Upper lobe of right lung (tissue), 1 donor: ENCODE data around the gene FRS3. TPM values are rescaled to one million over a fixed set of nuclear protein-coding genes. Genes with fewer than 3 reads are reported as not detected.

Source experiments
- ATAC-seq: fragments of 200-7000 bp; cut with Tn5 transposase; one replicate; pipeline ENCODE4 v1.9.1; 2020; ENCODE audit warnings: mild to moderate bottlenecking, moderate library complexity
- DNase-seq: peaks from one replicate; pipeline ENCODE4 v3.0.0-alpha.2; 2020
- H3K27ac ChIP-seq: fragments of 200-600 bp; one replicate; pipeline ENCODE4 v1.8.0; 2022
- H3K27me3 ChIP-seq: fragments of 200-600 bp; one replicate; pipeline ENCODE4 v1.8.0; 2022; ENCODE audit warnings: mild to moderate bottlenecking
- H3K36me3 ChIP-seq: fragments of 200-600 bp; one replicate; pipeline ENCODE4 v1.8.0; 2022
- H3K4me1 ChIP-seq: fragments of 200-600 bp; one replicate; pipeline ENCODE4 v1.8.0; 2022
- H3K4me3 ChIP-seq: fragments of 200-600 bp; one replicate; pipeline ENCODE4 v1.8.0; 2022; ENCODE audit warnings: mild to moderate bottlenecking
- H3K9me3 ChIP-seq: fragments of 200-600 bp; one replicate; pipeline ENCODE4 v1.8.0; 2022
- intact Hi-C: fragments of 100-400 bp; cut with DNase I; formaldehyde crosslinking; loops from one replicate; pipeline ENCODE4 v1.11.0; 2022
- total RNA-seq: library from RNA; stranded (reverse); fragmentation: NEBNext Ultra II Directional; extraction: Animal tissue kit (Norgen Biotek cat#: 25700); gene quantifications from one replicate; pipeline ENCODE4 v1.2.1, GENCODE V29; 2021
- TF ChIP-seq, protein P1 (sequence below): fragments of 200-600 bp; IDR thresholded peaks from one replicate; pipeline ENCODE4 v1.8.0; 2022; ENCODE audit warnings: antibody characterized with exemption
- donor health status: DM: no; HTN: yes; CAD: no; lungs with severe emphysema.

Gene FRS3
- total RNA-seq, 1 donor from 2014 or later = 8.5 TPM

DNA sequence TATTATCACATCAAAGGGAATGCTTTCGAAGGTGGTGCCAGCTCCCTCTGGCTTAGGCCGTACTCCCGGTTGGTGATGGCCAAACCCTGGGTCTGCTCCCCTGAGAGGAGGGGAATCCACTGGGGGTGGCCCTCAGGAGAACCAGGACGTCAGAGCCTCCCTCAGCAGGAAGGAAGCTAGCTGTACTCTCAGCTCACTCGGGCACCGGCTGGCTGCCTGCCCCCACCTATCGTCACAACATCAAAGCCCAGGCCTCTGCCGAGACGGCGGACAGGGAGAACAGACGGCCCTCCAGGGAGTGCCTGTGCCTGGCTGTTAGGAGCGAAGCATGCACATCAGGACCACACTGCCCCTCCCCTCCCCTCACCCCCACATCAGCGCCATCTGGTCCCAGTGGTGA is 23.3 kb downstream of the FRS3 start:
- no peak for DNase-seq
- Histone ChIP-seq H3K9me3 (no peaks in the 10 kb centered on the region), H3K27ac (no peak overlapping the region), H3K4me3 (no peak overlapping the region), H3K4me1 (no peaks in the 10 kb centered on the region), H3K36me3 (no peaks in the 10 kb centered on the region), H3K27me3 (no peaks in the 10 kb centered on the region)
- TF ChIP-seq, protein P1, sequence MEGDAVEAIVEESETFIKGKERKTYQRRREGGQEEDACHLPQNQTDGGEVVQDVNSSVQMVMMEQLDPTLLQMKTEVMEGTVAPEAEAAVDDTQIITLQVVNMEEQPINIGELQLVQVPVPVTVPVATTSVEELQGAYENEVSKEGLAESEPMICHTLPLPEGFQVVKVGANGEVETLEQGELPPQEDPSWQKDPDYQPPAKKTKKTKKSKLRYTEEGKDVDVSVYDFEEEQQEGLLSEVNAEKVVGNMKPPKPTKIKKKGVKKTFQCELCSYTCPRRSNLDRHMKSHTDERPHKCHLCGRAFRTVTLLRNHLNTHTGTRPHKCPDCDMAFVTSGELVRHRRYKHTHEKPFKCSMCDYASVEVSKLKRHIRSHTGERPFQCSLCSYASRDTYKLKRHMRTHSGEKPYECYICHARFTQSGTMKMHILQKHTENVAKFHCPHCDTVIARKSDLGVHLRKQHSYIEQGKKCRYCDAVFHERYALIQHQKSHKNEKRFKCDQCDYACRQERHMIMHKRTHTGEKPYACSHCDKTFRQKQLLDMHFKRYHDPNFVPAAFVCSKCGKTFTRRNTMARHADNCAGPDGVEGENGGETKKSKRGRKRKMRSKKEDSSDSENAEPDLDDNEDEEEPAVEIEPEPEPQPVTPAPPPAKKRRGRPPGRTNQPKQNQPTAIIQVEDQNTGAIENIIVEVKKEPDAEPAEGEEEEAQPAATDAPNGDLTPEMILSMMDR = no peak
- ATAC-seq = peak; percentile 18
- intact Hi-C loops = no loop called here

DNA sequence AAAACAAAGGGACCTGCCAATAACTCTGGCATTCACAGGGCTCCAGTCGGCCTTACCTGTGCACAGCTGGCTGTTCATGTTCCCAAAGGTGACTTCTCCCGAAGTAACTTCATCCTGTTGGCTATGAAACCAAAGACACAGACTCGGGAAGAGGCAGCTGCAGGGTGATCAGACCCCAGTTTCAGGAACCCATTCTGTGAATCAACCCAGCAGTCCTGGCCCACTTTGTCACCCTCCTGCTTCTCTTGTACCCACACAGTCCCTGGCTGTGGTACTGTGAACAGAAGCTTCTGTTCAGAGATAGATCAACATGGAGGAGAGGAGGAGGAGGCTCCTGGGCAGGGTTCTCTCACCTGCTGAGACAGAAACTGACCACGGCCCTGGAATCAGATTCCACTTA is 23.8 kb downstream of the FRS3 start:
- no peak overlapping the region for H3K27ac ChIP-seq
- no peak overlapping the region for H3K4me3 ChIP-seq
- no peak for DNase-seq
- ATAC-seq = no peak
- H3K4me1 ChIP-seq = no peaks in the 10 kb centered on the region
- H3K9me3 ChIP-seq = no peaks in the 10 kb centered on the region
- H3K27me3 ChIP-seq = no peaks in the 10 kb centered on the region
- TF ChIP-seq, protein P1 = no peak
- H3K36me3 ChIP-seq = no peaks in the 10 kb centered on the region
- intact Hi-C loops = no loop called here

DNA sequence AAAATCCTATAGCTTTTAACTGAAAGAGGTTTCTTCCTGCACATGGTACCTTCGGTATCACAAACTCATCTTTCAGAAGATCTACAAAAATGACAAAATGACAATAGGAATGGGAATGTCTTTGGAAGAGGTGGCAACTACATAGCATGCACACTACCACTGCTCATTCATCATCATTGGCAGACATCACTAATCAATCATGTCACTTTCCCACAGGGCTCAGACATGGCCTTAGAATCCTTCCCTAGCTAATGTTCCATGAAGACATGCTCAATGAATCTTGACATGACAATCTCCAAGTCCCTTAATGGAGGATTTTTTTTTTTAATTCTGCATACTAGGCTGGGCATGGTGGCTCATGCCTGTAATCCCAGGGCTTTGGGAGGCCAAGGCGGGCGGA is 29.3 kb downstream of the FRS3 start:
- Histone ChIP-seq H3K4me1 (no peaks in the 10 kb centered on the region), H3K36me3 (no peaks in the 10 kb centered on the region), H3K27me3 (no peaks in the 10 kb centered on the region), H3K9me3 (no peaks in the 10 kb centered on the region), H3K4me3 (no peak overlapping the region), H3K27ac (no peak overlapping the region)
- TF ChIP-seq, protein P1 = no peak
- no peak for ATAC-seq
- no peak for DNase-seq
- intact Hi-C loops = no loop called here

DNA sequence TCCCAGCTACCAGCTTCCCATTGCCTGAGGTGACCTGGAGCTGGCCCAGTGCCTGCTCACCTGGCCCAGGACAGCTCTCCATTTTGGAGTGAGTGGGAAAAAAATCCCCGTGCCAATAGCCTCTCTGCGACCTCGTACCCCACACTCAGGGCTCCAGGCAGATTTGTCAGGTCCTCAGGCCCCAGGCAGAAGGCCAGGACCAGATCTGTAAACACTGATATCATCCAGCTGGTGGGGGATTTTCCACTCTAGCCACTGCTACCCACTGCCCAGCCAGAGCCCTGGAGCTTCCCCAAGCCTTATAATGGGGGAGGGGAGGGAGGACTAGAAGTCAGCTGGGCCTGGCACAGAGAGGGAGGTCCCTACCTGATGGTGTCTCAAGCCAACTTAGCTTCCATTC is 31.2 kb downstream of the FRS3 start:
- H3K4me1 ChIP-seq = no peaks in the 10 kb centered on the region
- no peaks in the 10 kb centered on the region for H3K36me3 ChIP-seq
- no peaks in the 10 kb centered on the region for H3K9me3 ChIP-seq
- intact Hi-C loops = no loop called here
- no peak for DNase-seq
- ATAC-seq = peak; percentile 26
- H3K27ac ChIP-seq = peak overlapping the region; percentile 53
- TF ChIP-seq, protein P1 = no peak
- no peaks in the 10 kb centered on the region for H3K27me3 ChIP-seq
- H3K4me3 ChIP-seq = no peak overlapping the region

DNA sequence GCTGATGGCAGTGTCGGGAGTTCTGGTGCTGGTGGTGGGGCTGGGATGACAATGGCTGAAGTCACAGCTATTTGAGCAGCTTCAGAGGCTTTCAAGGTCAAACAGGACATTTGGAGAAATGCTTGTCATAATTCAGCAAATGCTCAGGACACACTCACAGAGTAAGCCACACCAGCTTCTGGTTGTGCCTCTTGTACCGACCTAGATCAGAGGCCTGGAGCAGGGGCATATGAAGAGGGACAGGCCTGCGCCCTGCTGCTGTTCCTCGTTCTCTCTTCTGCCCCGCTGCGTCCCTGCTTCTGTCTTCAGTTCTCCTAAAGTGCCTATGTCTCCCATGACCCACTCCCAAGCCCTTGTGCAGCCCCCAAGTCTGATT is 31.6 kb downstream of the FRS3 start:
- peak overlapping the region; percentile 53 for H3K27ac ChIP-seq
- no peaks in the 10 kb centered on the region for H3K4me1 ChIP-seq
- no peak overlapping the region for H3K4me3 ChIP-seq
- no peaks in the 10 kb centered on the region for H3K36me3 ChIP-seq
- H3K9me3 ChIP-seq = no peaks in the 10 kb centered on the region
- ATAC-seq (peak; percentile 18), DNase-seq (no peak)
- TF ChIP-seq, protein P1 = no peak
- no peaks in the 10 kb centered on the region for H3K27me3 ChIP-seq
- intact Hi-C loops = no loop called here
